Activated gamma-delta T cell treated with Interleukin-2 at 50 U/mL for 16 hours (primary cell): ENCODE measurements around the gene TXNDC11.

Experiments used
- DNase-seq: peaks from one replicate; pipeline ENCODE4 v3.0.0-alpha.2; 2020

Gene TXNDC11

DNA sequence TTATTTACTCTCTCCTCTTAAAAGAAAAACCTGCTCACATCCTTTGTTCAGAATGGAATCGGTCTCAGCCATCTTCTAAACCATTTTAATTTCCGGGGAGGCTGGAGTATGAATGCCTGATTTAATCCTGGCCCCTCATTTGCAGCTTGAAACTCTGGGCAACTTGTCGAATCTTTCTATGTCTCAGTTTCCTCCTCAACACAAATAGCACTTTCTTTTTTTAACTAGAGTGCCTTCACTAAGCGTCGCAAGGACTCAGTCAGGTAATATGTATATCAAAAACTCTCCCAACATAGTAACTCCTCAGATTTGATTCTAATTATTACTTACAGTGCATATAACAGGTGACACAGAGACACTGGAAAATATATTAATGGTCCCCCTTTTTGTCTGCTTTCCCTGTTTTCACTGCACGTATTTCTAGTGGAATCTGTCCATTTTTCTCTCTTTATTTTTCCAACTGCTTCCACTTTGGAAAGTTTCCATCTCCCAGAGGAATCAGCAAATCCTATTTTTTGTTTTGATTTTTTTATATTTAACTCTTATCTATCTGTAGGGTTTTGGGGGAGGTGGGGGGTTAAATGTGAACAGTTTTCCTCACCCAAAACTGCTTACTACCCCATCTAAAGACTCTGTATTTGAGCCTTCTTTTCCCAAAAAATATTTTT is 55.8 kb downstream of the TXNDC11 start:
- DNase-seq, result no peak

DNA sequence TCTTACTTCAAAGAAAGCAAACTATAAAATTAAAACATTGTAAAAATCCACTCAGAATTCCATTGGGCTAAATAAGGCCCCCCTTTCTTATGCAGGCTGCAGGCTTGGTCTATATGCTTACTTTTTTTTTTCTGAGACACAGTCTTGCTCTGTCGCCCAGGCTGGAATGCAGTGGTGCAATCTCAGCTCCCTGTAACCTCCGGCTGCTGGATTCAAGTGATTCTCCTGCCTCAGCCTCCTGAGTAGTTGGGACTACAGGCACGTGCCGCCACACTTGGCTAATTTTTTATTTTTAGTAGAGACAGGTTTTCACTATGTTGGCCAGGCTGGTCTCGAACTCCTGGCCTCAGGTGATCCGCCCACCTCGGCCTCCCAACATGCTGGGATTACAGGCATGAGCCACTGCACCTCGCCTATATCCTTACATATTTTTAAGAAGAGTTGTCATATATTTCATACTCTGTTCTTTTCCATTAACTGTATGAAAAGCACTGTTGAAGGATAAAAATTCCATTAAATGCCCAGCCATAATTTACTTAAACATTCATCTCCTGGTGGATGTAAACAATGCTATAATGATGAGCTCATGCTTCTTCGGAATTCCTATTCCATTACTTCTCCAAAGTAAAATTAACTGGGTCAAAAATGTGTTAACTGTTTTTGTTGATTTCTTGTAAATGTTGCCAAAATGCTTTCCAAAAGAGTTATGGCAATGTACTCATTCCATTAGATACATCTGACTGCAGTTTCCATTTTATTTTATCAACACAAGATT is 56.6 kb downstream of the TXNDC11 start:
- DNase-seq, result no peak

DNA sequence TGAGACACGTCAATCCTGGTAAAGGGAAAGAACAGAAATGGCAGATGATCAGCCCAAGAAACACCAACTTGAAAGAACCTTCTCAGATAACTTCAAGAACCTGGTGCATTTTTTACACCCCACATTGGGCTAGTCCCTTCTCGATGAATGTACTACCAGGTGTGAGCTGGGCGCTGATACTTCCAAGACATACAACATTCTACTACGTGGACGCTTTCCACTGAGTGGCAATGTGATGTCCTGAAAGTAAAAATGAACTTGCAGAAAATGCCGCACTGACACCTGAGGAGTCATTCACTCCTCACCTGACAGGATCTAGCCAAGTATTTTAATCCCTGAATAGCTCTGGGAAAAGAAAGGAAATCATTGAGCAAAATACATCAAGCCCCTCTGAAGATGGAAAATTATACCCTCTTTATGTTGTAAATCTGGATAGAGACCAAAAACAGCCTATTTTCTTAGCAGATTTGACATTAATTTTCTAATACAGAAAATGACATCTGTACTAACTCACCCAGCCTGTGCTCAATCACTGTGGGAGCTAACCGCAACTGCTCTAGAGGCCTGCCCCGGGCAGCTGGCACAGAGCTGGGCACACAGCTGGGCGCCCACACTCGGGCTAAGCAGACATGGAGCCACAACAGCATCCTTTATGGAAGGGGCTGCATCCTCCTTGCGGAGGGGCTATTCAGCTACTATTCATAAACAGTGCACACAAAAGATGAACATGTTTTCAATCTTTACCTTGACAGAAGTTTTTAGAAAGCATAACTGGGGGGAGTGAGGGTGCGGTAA is 58.2 kb downstream of the TXNDC11 start:
- no peak for DNase-seq

DNA sequence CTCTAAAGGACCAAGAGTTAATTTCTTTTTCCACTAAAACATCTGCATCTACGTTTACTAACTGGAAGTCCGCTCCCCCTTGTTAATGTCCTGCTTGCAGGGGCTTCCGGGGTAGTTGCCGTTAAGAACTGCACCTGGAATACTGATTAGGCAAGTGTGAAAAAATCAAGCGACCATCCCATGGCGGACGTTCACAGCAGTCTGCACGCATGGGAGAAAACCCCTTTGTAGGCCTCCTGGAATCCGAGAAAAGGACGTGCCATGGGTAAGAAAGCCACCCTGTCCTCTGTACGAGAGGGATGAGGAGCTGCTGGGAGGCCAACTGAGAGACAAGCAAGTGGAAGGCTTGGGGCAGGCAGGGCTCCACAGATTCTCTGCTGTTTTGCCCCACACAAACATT is 59.5 kb downstream of the TXNDC11 start:
- no peak for DNase-seq

DNA sequence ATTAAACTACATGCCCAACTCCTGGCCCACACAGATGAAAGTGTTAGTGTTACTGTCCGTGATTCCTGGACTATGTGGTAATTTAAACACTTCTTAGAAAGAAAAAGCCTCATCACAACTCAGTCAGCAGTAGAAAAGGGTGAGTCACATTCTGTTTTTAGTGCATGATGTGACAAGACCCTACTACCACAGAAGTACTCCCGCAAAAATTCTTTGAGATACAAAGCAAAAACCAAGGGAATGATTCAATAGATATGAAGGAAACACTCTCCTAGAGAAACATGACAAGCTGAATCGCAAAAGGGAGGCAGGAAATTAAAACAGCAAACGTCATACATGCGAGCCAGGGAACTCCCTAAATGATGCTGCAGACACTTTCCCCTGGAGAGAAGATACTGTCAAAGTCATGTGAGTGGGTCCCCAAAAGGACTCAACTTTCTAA is 60.0 kb downstream of the TXNDC11 start:
- DNase-seq, result no peak

DNA sequence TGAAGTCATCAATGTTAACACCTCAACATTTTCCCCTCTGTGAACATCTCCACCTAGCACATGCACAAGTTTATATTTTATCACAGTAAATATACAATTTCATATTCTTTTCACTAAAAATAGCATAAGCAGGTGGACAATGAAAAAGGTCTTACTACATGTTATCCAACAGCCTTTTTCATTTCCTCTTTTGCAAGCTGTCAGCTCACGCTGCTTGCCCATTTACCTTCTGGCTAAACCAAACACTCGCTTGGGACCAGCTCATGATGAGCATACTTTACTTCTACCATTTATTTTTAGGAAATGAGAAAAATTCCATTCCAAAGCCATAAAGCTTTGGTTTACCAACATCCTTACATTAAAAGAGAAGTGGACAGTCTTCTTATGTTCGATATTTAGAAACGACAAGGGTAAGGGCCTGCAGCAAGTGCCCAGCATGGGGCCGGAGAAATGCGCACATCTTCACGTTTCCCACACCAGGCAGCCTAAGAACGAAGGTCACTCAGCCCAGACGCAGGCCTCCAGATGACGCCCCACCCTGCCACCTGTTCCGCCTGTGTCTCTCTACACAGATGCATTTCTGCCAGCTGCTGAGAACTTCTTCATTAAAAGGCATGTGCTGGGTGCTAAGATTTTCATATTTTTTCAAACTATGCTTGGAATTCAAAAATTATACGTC is 60.5 kb downstream of the TXNDC11 start:
- DNase-seq, result no peak

DNA sequence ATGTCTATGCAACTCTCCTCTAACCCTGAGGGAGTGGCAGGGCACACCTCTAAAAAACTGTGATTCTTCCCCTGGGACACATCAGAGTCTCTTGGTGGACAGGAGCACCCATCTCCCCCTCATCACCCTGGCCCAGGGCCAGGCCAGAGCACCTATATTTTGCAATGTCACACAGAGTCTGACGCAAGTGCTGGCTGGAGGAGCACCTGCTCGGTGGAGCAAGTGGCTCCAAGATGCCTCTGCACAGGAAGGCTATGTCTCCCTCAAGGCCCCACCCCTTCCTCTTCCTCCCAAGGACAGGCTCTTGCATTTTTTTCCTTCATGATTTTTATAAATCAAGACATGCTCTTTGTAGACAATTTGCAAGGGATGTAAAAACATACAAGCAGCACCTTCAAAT is 61.1 kb downstream of the TXNDC11 start:
- no peak for DNase-seq

DNA sequence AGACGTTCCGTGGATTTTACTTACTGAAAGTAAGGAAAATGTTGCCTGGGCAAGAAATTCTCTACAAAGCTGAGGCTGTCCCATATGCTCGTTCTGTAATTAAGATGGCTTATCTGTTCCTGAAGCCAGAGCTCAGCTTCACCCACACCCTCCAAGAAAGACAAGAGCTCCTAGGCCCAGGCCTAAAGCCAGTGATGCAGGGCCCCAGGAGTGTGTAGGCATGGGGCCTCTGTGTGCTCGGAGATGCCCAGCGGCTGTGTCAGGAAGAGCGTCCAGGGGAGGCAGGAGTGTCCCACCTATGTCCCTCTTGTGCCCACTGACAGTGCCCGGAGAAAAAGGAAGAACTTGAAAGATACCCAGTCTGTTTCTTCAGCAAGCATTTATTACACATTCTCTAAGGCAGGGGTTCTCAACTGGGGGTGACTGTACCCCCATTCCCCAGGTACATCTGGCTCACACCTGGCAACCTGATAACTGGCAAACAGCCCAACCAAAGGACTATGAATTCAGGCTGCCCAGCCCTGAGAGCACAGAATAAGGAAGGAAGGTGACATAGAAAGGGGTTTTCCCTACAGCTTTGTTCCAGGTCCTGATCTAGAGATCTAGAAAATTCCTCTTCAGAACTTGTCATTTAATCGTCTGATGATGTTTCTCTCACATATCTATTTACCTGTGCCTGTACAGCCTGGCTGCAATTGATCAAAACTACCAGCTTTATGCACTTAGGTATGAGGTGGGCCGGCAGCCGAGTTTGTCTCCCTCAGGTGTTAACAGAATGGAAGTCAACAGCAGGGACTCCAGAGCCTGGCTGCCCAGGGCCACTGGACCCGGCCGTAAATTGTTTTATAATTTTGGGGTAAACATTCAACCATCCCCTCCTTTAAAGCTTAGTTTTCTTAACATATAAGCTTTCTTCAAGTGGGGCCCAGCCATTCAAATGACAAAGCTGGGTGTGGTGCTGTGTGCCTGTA is 62.4 kb downstream of the TXNDC11 start:
- DNase-seq, result no peak

DNA sequence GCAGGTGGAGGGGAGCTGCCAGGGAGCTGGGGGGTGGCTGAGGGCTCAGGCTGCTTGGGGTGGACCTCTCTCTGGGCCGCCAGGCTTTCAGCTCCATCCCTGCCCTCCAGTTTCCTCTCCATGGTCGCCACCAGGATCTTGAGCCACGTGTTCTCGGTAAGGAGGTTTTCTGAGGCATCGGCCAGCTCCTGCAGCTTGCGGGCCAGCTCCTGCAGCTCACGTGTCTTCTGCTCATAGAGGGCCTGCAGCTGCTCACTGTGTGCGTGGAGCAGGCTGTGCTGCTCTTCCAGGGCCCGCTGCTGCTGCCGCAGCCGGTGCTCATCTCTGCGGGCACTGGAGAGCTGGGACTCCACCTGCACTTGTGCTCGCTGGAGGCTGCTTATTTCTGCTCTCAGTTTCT is 63.4 kb downstream of the TXNDC11 start:
- DNase-seq, result no peak

DNA sequence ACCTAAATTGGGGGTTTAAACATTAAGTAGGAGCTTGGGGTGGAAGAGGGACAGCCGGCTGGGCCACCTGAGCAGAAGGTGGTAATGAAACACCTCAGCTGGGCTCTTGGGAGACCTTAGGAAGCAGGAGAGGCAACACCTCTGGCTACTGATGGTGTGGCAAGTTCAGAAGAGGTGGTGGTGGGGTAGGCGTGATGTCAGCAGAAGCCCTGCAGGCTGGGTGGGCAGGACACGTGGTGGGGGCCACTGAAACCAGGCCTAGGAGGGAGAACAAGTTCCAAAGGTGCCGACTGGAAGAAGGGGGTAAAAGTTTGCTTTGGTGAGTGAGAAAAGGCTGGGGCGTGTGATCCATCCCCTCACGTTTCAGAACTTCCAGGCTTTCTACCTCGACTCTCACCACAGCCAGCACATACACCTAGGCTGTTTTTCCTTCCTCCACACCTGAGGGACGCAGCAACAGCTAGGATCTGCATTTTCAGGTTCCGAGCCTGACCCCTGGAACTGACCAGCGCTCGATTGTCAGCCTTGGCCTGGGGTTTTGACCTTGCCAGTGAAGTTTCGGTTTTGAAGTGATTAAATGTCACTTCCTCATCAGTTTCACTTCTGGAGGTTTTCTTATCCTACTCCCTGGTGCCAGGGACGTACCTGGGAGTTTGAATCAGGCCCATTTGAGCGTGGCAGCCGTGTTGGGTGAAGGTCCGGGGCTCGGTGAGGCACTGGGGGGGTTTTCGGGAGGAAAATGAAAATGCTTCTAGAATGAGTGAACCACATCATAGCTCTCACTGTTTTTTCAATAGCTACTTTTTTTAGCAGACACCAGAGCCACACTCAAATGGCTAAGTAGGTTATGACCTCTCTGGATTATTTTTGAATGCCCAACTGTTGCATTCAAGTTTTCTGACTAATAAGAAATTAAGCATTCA is 64.4 kb downstream of the TXNDC11 start:
- no peak for DNase-seq

DNA sequence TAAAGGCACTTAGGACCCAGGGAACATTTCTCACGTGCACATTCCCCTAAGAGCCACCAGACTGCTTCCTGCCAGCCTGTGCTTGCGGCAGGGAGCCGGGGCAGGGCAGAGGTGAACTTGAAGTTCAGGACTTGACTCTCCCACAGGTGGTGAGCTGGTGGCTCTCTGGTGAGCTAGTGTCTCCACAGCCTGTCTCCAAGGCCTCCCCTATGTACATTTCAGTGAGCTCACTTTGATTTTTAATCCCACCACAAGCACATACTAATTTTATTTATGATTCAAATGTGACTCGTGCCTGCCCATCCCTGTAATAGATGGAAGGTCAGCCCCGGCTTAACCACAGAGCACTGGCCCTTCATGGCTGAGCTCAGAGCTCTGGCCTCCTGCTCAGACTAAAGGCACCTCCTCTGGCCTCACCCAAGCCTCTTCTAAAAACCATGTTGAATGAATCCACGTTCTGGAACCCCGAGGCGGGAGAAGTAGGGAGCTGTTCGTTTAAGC is 65.2 kb downstream of the TXNDC11 start:
- DNase-seq, result no peak

DNA sequence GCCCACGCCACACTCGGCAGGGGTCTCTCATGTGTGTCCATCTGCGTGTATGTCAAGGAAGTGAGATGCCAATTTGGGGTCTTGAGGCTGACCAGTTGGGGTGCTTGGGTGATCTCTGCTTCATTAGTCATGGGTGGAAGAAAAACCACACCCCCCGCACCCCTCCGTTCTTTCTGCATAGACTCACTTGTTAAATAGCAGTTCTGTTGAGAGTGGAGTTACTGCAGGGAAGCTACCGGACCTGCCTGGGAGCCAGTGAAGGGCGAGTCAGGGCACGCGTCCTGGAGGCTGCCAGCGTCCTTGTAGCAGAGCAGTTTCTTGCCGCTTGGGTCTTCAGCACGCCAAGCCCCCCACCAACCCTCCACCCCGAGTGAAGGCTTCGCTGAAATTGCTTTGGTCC is 65.9 kb downstream of the TXNDC11 start:
- no peak for DNase-seq

DNA sequence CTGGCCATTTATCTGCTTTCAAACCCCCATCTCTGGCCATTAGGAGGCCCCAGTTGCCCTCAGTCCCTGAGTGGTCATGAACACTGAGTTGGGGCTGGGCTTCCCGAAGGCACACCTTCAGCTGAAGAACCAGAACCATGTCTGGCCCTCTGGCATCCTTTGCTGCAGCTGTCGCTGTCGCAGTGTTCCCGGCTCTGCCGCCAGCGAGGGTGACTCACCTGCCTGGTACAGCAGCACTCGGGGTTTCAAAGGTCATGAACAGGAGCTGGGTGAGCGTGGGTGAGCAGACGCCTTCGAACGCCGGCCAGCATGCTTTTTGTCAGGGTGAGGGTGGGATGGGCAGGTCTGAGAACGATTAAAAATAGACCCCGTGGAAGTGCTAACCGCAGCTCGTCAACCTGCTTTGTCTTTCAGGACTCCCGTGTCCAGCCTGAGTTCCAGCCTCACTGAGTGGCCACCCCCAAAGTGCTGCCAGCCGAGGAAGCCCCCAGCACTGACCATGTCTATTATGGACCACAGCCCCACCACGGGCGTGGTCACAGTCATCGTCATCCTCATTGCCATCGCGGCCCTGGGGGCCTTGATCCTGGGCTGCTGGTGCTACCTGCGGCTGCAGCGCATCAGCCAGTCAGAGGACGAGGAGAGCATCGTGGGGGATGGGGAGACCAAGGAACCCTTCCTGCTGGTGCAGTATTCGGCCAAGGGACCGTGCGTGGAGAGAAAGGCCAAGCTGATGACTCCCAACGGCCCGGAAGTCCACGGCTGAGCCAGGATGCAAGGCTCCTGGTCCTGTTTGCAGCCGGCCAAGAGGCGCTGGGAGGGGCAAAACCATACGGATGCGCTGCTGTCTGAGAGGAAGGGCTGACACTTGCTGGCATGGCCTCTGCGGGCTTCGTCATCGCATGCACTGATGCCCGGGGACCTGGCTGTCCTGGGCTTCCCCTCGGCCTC is 66.8 kb downstream of the TXNDC11 start:
- no peak for DNase-seq

DNA sequence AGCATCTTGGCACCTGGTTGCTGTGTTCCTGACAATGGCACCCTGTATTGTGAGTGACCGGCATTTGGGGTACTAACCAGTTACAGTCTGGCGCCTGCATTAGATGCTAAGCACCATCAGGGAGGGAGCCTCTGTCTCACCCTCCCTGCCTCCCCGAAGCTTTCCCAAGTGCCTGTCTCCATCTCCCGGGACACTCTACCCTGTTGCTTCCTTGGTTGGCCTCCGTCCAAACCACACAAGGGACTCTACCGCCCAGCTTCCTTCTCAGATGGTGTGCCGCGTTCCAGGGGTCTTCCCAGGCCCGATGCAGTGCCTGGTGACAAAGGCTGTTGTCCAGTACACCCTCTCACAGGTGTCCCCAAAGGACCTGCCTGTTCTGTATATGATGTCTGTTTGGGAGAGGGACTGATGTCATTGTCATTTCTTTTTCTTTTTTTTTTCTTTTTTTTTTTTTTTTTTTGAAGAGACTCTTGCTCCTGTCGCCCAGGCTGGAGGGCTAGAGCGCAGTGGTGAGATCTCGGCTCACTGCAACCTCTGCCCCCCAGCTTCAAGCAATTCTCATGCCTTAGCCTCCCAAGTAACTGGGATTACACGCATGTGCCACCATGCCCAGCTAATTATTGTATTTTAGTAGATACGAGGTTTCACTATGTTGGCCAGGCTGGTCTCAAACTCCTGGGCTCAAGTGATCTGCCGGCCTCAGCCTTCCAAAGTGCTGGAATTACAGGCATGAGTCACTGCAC is 67.7 kb downstream of the TXNDC11 start:
- DNase-seq, result no peak

DNA sequence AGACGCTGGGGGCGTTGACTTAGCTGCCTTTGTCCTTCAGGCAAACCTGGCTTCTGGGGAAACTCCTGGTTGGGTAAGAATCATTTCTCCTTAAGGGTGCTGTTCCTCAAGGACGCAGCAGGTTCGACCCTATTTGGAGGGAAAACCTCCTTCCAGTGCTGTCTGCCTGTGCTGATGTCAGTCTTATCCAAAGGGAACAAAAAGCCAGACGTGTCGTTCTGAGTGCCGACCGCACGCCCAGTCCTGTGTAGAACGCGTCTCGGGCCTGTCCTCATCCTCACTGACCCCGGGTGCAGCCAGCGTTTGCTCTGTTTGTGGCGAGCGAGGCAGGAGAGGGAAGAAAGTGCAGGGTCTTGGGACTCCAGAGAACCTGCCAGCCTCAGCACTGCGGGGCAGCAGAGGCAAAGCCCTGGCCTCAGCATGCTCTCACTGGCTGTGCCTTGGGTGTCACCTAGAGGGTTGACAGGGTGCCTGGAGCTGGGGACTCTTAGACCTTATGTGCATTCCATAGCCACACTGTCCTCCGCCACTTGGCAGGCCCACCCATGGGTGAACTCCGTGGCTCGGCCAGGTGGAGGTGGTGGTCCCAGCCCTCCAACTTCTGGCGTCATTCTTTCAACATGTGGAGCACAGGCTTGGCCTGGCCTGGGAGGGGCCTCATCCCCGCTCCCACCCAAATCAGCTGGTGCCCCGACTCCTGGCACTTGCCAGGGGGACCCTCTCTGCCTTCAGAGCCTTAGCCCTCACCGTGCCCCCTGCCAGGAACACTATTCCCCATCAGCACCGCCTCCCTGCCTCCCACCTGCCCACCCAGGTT is 68.4 kb downstream of the TXNDC11 start:
- DNase-seq, result no peak

DNA sequence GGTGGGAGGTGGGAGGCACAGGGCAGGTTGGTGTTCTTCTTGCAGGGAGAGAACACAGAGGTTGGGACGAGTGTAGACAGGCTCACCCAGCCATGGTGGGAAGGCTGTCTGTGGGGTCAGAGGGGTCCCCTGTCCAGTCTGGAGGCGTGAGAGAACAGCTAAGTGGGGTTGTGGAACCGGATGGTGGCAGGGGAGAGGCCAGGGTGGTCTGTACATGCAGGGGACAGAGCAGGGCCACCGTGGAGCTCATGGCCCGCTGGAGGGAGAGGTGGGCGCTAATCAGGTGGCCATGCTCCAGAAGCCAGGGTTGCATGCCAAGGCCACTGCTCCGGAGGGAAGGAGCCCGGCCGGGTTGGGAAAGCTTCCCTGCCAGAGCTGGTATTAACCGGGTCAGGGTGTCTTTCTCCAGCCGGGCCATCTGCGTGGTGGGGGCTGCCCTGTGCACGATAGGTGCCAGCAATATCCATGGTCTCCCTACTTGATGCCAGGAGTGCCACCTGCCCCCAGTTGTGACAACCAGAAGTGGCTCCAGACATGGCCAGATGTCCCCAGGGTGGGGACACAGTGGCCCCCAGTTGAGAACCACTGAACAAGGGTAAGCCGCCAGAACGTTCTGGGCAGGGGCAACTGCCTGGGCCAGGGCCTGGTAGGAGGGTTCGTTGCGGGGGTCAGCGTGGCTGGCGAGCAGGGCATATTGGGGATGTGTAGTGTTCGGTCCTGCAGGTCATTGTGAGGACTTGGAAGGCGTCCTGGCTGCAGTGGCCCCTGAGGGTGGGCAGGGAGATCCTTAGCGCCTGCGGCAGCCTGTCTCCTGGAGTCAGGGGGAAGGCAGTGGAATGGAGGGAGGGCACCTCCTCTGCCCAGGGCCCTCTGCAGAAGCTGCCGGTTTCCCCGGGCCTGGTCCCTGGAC is 69.3 kb downstream of the TXNDC11 start:
- DNase-seq, result no peak
